22Rv1 (cell line): Measurements from ENCODE around the gene GRIK5.

Experiments
- H3K27ac ChIP-seq: fragments of 450-650 bp; 2 replicates; pipeline ENCODE4 v1.5.1; 2017
- ZFX ChIP-seq: fragments of 450-650 bp; IDR thresholded peaks from 2 replicates; pipeline ENCODE4 v1.6.1; 2017; ENCODE audit warnings: antibody characterized with exemption, borderline replicate concordance
- TF ChIP-seq, protein P1 (sequence below): fragments of 450-650 bp; IDR thresholded peaks from 2 replicates; pipeline ENCODE4 v1.5.1; 2017; ENCODE audit warnings: mild to moderate bottlenecking

Gene GRIK5, protein sequence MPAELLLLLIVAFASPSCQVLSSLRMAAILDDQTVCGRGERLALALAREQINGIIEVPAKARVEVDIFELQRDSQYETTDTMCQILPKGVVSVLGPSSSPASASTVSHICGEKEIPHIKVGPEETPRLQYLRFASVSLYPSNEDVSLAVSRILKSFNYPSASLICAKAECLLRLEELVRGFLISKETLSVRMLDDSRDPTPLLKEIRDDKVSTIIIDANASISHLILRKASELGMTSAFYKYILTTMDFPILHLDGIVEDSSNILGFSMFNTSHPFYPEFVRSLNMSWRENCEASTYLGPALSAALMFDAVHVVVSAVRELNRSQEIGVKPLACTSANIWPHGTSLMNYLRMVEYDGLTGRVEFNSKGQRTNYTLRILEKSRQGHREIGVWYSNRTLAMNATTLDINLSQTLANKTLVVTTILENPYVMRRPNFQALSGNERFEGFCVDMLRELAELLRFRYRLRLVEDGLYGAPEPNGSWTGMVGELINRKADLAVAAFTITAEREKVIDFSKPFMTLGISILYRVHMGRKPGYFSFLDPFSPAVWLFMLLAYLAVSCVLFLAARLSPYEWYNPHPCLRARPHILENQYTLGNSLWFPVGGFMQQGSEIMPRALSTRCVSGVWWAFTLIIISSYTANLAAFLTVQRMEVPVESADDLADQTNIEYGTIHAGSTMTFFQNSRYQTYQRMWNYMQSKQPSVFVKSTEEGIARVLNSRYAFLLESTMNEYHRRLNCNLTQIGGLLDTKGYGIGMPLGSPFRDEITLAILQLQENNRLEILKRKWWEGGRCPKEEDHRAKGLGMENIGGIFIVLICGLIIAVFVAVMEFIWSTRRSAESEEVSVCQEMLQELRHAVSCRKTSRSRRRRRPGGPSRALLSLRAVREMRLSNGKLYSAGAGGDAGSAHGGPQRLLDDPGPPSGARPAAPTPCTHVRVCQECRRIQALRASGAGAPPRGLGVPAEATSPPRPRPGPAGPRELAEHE

DNA sequence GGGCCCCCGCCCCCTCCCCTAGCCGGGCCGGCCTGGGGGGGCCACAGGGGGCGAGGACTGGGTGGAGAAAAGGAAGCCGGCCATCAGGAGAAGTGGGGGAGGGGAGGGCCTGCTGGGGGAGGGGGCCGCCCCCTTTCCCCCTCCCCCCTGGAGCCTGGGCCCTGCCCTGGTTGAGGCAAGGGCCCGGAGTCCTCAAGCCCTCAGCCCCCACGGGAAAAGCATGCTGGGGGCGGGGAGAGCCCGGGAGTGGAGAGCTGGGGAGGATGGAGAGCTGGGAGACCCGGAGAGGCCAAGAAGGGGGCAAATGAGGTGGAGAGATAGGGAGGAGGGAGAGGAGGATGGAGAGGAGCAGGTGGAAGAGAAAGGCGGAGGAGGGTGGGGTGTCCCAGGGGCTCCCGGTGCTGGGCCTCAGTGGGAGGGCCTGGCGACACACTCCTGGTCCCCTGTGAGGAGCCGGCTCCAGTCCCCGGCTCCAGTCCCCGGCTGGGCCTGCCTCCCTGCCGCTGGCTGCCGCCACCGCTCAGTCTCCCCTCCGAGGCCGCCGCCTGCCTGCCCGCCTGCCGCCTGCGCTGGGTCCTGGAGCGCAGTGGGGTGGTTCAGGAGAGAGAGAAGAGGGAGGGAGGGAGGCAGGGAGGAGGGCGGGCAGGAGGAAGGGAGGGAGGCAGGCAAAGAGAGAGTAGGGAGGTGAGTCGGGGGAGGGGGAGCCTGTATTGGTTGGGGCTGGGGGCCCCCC is at the start of gene GRIK5:
GRIK5 (minus strand) TSS at position 588 of the 733 bp plus-strand sequence. CDS start 4,436 bp downstream, outside the sequence.
- H3K27ac ChIP-seq, result no peak within 1 kb of the TSS
- TF ChIP-seq, protein P1, sequence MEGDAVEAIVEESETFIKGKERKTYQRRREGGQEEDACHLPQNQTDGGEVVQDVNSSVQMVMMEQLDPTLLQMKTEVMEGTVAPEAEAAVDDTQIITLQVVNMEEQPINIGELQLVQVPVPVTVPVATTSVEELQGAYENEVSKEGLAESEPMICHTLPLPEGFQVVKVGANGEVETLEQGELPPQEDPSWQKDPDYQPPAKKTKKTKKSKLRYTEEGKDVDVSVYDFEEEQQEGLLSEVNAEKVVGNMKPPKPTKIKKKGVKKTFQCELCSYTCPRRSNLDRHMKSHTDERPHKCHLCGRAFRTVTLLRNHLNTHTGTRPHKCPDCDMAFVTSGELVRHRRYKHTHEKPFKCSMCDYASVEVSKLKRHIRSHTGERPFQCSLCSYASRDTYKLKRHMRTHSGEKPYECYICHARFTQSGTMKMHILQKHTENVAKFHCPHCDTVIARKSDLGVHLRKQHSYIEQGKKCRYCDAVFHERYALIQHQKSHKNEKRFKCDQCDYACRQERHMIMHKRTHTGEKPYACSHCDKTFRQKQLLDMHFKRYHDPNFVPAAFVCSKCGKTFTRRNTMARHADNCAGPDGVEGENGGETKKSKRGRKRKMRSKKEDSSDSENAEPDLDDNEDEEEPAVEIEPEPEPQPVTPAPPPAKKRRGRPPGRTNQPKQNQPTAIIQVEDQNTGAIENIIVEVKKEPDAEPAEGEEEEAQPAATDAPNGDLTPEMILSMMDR, result no peak
- no peak for TF ChIP-seq ZFX

DNA sequence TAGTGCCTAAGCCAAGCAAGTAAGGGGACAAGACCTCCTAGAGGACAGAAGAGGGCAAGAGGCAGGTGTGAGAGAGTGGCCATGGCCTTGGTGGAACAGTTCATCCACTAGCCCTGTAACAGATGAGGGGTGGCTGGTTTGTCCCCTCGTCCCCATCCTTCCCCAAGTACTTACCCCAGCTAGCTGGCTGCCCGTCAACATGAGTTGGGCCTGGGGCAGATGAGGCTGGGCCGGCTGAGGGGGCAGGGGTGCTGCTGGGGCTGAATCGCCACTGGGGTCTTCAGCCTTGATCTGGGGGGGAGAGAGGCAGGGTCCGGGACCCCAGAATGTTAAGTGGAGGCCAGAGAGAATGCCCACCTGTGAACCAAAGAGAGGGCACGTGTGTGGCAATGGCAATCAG is 47.1 kb upstream of the GRIK5 start:
- TF ChIP-seq ZFX, result no peak
- TF ChIP-seq, protein P1, result no peak
- no peak overlapping the region for H3K27ac ChIP-seq

DNA sequence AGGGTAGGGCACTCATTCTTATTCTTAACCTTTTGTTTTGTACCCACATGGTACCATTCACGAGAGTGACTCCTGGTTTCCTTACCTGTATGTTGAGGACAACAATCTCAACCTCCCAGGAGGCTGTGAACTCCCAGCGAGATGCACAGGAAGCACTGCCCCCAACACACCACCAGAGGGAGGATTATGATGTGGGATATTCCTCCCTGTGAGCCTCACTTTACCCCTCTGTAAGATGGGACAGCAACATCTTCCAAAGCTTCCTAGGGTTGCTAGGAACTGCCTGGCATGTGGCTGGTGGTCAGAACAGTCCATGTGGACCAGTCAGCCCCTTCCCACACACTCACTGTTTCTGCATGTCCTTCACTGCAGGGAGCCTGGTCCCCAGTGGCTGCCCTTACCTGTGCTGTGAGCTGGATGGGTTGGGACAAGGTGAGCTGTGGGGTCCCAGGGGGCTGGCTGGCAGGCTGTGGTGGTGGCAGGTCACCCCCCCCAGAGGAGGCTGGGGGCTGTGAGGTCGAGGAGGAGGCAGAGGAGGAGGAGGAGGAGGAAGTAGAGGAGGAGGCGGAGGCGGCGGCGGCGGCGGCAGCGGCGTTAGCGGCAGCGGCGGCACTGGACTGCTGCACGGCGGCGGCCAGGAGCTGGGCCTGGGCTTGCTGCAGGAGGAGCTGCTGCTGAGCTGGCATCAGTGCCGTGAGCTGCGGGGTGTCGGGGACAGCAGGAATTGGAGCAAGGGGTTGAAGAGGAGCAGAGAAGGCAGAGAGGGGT is 46.5 kb upstream of the GRIK5 start:
- no peak overlapping the region for H3K27ac ChIP-seq
- no peak for TF ChIP-seq ZFX
- TF ChIP-seq, protein P1, result no peak

DNA sequence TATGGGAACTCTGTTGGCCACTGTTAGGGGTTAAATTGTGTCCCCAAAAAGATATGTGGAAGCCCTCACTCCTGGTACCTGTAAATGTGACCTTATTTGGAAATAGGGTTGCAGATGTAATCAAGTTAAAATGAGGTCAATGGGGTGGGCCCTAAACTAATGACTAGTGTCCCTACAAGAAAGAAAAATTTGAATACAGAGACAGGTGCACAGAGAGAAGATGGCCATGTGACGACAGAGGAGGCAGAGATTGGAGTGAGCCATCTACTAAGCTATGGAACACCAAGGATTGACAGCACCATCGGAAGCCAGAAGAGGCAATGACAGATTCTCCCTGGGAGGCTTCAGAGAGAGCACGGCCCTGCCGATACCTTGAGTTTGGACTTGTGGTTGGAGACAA is 45.7 kb upstream of the GRIK5 start:
- H3K27ac ChIP-seq, result no peak overlapping the region
- TF ChIP-seq, protein P1, result no peak
- no peak for TF ChIP-seq ZFX

DNA sequence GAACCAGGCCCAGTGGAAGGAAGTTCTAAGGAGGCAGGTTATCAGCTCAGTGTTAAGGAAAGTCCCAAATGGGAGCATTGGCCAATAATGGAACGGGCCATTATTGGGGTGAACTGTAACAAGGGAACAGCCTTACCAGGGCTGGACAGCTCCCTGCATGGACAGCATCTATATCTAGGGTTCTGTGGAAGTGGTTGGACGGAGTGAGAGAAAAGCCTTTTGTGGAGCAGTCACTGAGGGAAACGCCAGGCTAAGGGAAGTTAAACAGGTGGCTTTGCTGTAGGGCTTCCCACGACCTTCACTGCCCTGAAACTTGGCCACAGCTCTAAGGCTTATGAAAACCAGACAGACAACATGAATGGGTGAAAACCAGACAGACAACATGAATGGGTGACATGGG is 45.2 kb upstream of the GRIK5 start:
- no peak for TF ChIP-seq ZFX
- TF ChIP-seq, protein P1, result no peak
- H3K27ac ChIP-seq, result no peak overlapping the region

DNA sequence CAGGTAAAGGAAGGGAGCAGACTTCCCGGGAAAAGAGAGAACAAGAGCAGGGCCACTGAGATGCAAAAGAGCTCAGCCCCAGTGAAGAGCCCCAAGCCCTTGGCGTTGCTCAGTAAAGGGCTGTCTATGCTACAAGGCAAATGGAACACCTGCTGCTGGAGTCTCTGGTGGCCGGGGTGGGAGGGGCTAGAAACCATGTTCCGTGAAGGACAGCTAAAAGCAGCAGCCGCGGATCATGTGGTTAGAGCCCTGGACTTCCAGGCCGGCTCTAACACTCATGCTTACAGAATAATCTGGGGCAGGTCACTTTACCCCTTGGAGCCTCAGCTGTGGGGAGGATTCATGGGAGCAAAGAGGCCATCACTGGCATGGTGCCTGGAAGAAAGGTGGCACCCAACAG is 44.4 kb upstream of the GRIK5 start:
- TF ChIP-seq, protein P1, result no peak
- no peak for TF ChIP-seq ZFX
- no peak overlapping the region for H3K27ac ChIP-seq
